OCI-LY1 (cell line): Measurements from ENCODE around the gene SCAI.

Experiments
- H2AFZ ChIP-seq: fragments of 200-600 bp; sonication (generic), shearing (Covaris generic); 2 replicates; pipeline ENCODE4 v1.6.0; 2014; ENCODE audit warnings: antibody characterized with exemption, mild to moderate bottlenecking, low read length
- H3F3A ChIP-seq: fragments of 200-600 bp; sonication (generic), shearing (Covaris generic); 2 replicates; pipeline ENCODE4 v1.6.0; 2014; ENCODE audit warnings: mild to moderate bottlenecking, antibody characterized with exemption, low read length, moderate library complexity; ENCODE audit not compliant: insufficient read depth
- H3K27ac ChIP-seq: fragments of 200-600 bp; sonication (generic); 2 replicates; pipeline ENCODE4 v1.5.1; 2014; ENCODE audit warnings: low read length, mixed run types, mild to moderate bottlenecking, low read depth; ENCODE audit not compliant: poor library complexity, severe bottlenecking
- H3K27me3 ChIP-seq: fragments of 200-600 bp; sonication (generic); 2 replicates; pipeline ENCODE4 v1.6.0; 2014; ENCODE audit warnings: antibody characterized with exemption, mild to moderate bottlenecking, low read length, moderate library complexity; ENCODE audit not compliant: insufficient read depth
- H3K36me3 ChIP-seq: fragments of 200-600 bp; sonication (generic); 2 replicates; pipeline ENCODE4 v1.6.1; 2014; ENCODE audit warnings: mild to moderate bottlenecking, antibody characterized with exemption, low read length, moderate library complexity, mixed read lengths; ENCODE audit not compliant: insufficient read depth
- H3K4me1 ChIP-seq: fragments of 200-600 bp; sonication (generic); 2 replicates; pipeline ENCODE4 v1.5.1; 2014; ENCODE audit warnings: mild to moderate bottlenecking, low read length, moderate library complexity; ENCODE audit not compliant: insufficient read depth, severe bottlenecking
- H3K4me2 ChIP-seq: fragments of 200-600 bp; sonication (generic), shearing (Covaris generic); 2 replicates; pipeline ENCODE4 v1.6.1; 2014; ENCODE audit warnings: low read length
- H3K4me3 ChIP-seq: fragments of 200-600 bp; sonication (generic); 2 replicates; pipeline ENCODE4 v1.5.1; 2014; ENCODE audit warnings: low read length, low read depth, mild to moderate bottlenecking, mixed read lengths; ENCODE audit not compliant: poor library complexity, severe bottlenecking
- H3K79me2 ChIP-seq: fragments of 200-600 bp; shearing (Covaris generic); 2 replicates; pipeline ENCODE4 v1.6.1; 2016; ENCODE audit warnings: mixed run types, low read length, mixed read lengths; ENCODE audit not compliant: insufficient read depth
- H3K9ac ChIP-seq: fragments of 200-600 bp; sonication (generic), shearing (Covaris generic); 2 replicates; pipeline ENCODE4 v1.6.1; 2014; ENCODE audit warnings: mild to moderate bottlenecking, low read length, mixed read lengths
- H3K9me2 ChIP-seq: fragments of 200-600 bp; sonication (generic), shearing (Covaris generic); 2 replicates; pipeline ENCODE4 v1.6.1; 2014; ENCODE audit warnings: low read depth, mild to moderate bottlenecking, low read length, mixed read lengths
- H3K9me3 ChIP-seq: fragments of 200-600 bp; shearing (Covaris generic); 2 replicates; pipeline ENCODE4 v1.6.1; 2014; ENCODE audit warnings: low read length, mixed read lengths
- H4K20me1 ChIP-seq: fragments of 200-600 bp; sonication (generic), shearing (Covaris generic); 2 replicates; pipeline ENCODE4 v1.6.0; 2016; ENCODE audit warnings: mild to moderate bottlenecking, low read length; ENCODE audit not compliant: insufficient read depth
- EZH2 ChIP-seq: fragments of 200-600 bp; sonication (generic), shearing (Covaris generic); IDR thresholded peaks from 2 replicates; pipeline ENCODE4 v1.8.0; 2017; ENCODE audit warnings: borderline replicate concordance, mixed run types, mild to moderate bottlenecking, antibody characterized with exemption, low read length, moderate library complexity, mixed read lengths
- TF ChIP-seq, protein P1 (sequence below): fragments of 200-600 bp; sonication (generic), shearing (Covaris generic); IDR thresholded peaks from 2 replicates; pipeline ENCODE4 v1.5.1; 2017; ENCODE audit warnings: mild to moderate bottlenecking, antibody characterized with exemption, low read length, moderate library complexity, mixed read lengths

Gene SCAI

DNA sequence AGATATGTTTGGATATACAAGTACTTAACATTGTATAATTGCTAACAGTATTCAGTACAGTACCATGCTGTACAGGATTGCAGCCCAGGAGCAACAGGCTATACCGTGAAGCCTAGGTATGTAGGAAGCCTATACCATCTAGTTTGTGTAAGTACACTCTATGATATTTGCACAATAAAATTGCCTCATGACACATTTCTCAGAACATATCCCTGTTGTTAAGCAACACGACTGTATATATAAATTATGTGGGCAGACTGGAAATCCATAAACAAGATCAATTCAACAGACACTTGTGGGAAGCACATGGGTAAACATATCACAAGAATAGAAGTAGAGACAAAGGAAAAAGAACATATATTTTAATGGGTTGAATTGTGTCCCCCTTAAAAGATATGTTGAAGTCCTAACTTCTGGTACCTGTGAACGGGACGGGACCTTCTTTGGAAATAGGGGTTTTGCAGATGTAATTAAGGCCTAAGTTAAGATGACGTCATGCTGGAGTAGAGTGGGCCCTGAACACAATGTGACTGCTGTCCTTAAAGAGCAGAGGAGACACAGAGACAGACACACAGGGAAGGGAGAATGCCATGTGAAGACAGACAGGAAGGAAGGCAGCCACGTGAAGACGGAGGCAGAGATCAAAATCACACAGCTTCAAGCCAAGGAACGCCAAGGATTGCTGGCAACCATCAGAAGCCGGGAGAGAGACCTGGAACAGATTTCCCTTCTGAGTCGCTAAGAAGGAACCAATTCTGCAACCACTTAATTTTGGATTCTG is 76.3 kb downstream of the SCAI start:
- Histone ChIP-seq H3K4me2 (no peak overlapping the region), H3F3A (0 out of 2 replicates have a peak, but pooled peaks cover 5% of the 10 kb centered on the region)

DNA sequence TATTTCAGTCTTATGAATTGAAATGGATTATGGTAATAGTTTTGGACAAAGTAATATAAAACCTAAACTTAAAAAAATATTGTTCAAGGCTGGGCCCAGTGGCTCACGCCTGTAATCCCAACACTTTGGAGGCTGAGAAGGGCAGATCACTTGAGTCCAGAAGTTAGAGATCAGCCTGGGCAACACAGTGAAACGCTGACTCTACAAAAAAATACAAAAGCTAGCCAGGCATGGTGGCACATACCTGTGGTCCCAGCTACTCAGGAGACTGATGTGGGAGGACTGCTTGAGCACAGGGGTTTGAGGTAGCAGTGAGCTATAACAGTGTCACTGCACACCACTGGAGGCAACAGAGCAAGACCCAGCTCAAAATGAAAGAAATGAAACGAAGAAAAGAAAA is 81.9 kb downstream of the SCAI start:
- Histone ChIP-seq H3F3A (no peaks in the 10 kb centered on the region), H3K9ac (no peak overlapping the region), H3K27ac (no peak overlapping the region), H3K79me2 (0 out of 2 replicates have a peak, but pooled peaks cover 6% of the 10 kb centered on the region), H3K27me3 (no peaks in the 10 kb centered on the region), H3K36me3 (peaks cover 3% of the 10 kb centered on the region; the same call in 1 of the 2 replicates), H3K9me2 (no peaks in the 10 kb centered on the region), H3K4me3 (no peak overlapping the region), H3K9me3 (no peaks in the 10 kb centered on the region; the same call in 1 of the 2 replicates), H3K4me2 (no peak overlapping the region), H3K4me1 (no peaks in the 10 kb centered on the region), H2AFZ (no peak overlapping the region), H4K20me1 (no peaks in the 10 kb centered on the region)
- no peak for TF ChIP-seq EZH2
- TF ChIP-seq, protein P1, sequence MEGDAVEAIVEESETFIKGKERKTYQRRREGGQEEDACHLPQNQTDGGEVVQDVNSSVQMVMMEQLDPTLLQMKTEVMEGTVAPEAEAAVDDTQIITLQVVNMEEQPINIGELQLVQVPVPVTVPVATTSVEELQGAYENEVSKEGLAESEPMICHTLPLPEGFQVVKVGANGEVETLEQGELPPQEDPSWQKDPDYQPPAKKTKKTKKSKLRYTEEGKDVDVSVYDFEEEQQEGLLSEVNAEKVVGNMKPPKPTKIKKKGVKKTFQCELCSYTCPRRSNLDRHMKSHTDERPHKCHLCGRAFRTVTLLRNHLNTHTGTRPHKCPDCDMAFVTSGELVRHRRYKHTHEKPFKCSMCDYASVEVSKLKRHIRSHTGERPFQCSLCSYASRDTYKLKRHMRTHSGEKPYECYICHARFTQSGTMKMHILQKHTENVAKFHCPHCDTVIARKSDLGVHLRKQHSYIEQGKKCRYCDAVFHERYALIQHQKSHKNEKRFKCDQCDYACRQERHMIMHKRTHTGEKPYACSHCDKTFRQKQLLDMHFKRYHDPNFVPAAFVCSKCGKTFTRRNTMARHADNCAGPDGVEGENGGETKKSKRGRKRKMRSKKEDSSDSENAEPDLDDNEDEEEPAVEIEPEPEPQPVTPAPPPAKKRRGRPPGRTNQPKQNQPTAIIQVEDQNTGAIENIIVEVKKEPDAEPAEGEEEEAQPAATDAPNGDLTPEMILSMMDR: no peak

More for the DNA sequence above, 76.3 kb downstream of the SCAI start:
- peaks cover 3% of the 10 kb centered on the region; the same call in 1 of the 2 replicates for H3K36me3 ChIP-seq
- H3K9me3 ChIP-seq: no peaks in the 10 kb centered on the region; the same call in 1 of the 2 replicates
- no peak overlapping the region for H3K9ac ChIP-seq
- H3K79me2 ChIP-seq: 0 out of 2 replicates have a peak, but pooled peaks cover 6% of the 10 kb centered on the region
- H3K4me1 ChIP-seq: no peaks in the 10 kb centered on the region
- no peaks in the 10 kb centered on the region for H3K9me2 ChIP-seq
- TF ChIP-seq, protein P1: no peak
- no peak for TF ChIP-seq EZH2
- H3K4me3 ChIP-seq: no peak overlapping the region
- no peak overlapping the region for H2AFZ ChIP-seq
- no peaks in the 10 kb centered on the region for H4K20me1 ChIP-seq
- H3K27me3 ChIP-seq: no peaks in the 10 kb centered on the region
- H3K27ac ChIP-seq: no peak overlapping the region

DNA sequence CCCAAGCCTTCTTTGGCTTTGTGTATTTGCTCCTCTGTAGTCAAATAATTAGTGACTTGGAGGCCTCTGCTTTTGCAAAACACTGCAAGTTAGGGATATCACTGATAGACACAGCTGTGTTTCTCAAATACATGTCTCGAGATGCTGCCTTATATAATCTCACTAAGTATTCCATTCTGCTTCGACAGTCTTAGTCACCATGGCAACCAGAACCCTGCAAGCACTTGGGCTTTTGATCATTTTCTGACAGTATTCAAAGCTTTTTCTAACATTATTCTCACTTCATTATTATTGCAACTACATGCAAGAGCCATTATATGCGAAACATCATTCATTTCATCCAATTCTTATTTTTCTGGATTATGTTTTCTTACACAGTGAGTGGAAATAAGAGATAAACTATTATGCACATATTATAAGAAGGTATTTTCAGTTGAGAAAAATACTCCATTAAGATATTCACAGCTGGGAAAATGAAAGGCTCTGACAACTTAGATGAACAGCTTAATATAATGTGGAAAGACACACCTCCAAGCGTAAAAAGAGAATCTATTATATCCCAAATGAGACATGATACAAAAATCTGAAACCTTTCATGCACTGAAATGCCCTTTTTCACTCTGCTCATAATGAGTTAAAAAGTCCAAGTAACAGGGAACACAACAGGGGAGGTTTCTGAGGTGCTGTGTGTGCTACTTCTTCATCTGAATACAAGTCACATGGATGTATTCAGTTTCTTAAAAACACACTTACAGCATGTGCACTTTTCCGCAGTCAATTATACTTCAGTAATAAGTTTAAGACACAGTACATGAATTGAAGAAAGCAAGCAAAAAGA is 93.9 kb downstream of the SCAI start:
- H4K20me1 ChIP-seq: no peaks in the 10 kb centered on the region
- no peaks in the 10 kb centered on the region for H3K27me3 ChIP-seq
- no peak overlapping the region for H3K4me2 ChIP-seq
- H3F3A ChIP-seq: no peaks in the 10 kb centered on the region
- H3K9ac ChIP-seq: no peak overlapping the region
- H3K4me1 ChIP-seq: no peaks in the 10 kb centered on the region
- no peaks in the 10 kb centered on the region for H3K9me2 ChIP-seq
- no peak overlapping the region for H2AFZ ChIP-seq
- H3K9me3 ChIP-seq: no peaks in the 10 kb centered on the region; the same call in 1 of the 2 replicates
- H3K27ac ChIP-seq: no peak overlapping the region
- peaks cover 43% of the 10 kb centered on the region for H3K36me3 ChIP-seq
- no peaks in the 10 kb centered on the region; the same call in 1 of the 2 replicates for H3K79me2 ChIP-seq
- TF ChIP-seq, protein P1: no peak
- no peak for TF ChIP-seq EZH2
- no peak overlapping the region for H3K4me3 ChIP-seq
